ENCODE data around the gene MAPKAPK2. TPM values are rescaled to one million over a fixed set of nuclear protein-coding genes. Genes with fewer than 3 reads are reported as not detected.
A peak's percentile ranks its signal among the peaks of the same experiment; 100 is the strongest.

The MAPKAPK2 gene
- total RNA-seq, 1 donor from 2014 or later = 63.1 TPM

GRCh38 chr1:206705726-206706297 is 21.1 kb downstream of the MAPKAPK2 start:
- Mint-ChIP-seq H3K36me3 (no peaks in the 10 kb centered on the region), H3K27ac (peak overlapping the region; percentile 50), H3K4me3 (peak overlapping the region; percentile 33), H3K4me1 (ENCODE audit: unreplicated experiment) (peaks cover 63% of the 10 kb centered on the region), H3K27me3 (no peaks in the 10 kb centered on the region), H3K9me3 (no peaks in the 10 kb centered on the region)
- DNase-seq (ENCODE audit: extremely low spot score, unreplicated experiment) = no peak
- TF ChIP-seq CTCF (conservative IDR thresholded peaks at IDR 0.05) = no peak

GRCh38 chr1:206706298-206706791 is 21.6 kb downstream of the MAPKAPK2 start:
- H3K36me3 Mint-ChIP-seq = no peaks in the 10 kb centered on the region
- no peaks in the 10 kb centered on the region for H3K9me3 Mint-ChIP-seq
- H3K4me1 Mint-ChIP-seq (ENCODE audit: unreplicated experiment) = peaks cover 62% of the 10 kb centered on the region
- no peak for DNase-seq (ENCODE audit: extremely low spot score, unreplicated experiment)
- no peaks in the 10 kb centered on the region for H3K27me3 Mint-ChIP-seq
- no peak for TF ChIP-seq CTCF (conservative IDR thresholded peaks at IDR 0.05)
- no peak overlapping the region for H3K27ac Mint-ChIP-seq
- no peak overlapping the region for H3K4me3 Mint-ChIP-seq

DNA sequence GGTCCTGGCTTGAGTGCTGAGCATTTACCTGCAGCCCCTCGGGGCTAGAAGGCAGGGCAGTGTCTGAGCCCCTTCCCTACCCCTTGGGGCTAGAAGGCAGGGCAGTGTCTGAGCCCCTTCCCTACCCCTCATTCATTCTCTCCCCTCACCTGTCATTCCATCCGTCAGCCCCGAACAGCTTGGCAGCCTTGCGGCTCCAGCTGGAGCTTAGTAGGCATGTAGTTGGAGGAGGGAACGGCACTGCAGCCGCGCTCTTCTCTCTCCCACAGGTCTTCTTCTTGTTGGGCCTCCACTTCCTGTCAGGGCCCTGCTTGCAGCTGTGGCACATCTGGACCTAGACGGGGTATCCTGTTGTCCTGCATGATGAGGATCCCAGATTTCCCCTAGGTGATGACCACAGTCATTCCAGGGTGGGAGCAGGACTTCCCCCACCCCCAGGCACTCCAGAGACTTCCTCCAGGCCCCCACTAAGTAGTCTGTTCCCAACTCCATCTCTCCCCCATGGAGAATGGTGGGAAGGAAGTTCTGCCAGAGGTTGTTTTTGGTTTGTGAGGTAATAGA is 22.2 kb downstream of the MAPKAPK2 start:
- no peak for DNase-seq (ENCODE audit: extremely low spot score, unreplicated experiment)
- H3K9me3 Mint-ChIP-seq = no peaks in the 10 kb centered on the region
- no peak overlapping the region for H3K4me3 Mint-ChIP-seq
- no peaks in the 10 kb centered on the region for H3K36me3 Mint-ChIP-seq
- H3K27me3 Mint-ChIP-seq = no peaks in the 10 kb centered on the region
- H3K27ac Mint-ChIP-seq = no peak overlapping the region
- TF ChIP-seq CTCF (conservative IDR thresholded peaks at IDR 0.05) = no peak
- peaks cover 62% of the 10 kb centered on the region for H3K4me1 Mint-ChIP-seq (ENCODE audit: unreplicated experiment)

DNA sequence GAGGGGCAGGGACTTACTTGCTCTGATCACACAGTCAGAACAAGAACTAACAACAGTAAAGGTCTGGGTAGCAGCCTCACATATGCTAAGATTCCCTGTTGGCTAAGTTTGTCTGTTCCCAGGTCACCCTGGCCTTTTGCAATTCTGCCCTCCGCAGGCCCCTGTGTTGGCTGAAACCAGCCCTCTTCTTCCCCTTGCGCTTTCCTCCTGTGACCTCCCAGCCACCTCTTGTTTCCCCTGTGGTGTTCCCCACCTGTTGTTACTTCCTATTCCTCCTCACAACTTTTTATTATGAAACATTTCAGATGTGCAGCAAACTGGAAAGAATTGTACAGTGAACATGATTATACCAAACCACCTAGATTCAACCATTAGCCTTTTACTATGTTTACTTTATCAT is 23.4 kb downstream of the MAPKAPK2 start:
- no peak for DNase-seq (ENCODE audit: extremely low spot score, unreplicated experiment)
- no peaks in the 10 kb centered on the region for H3K9me3 Mint-ChIP-seq
- peak overlapping the region; percentile 16 for H3K4me3 Mint-ChIP-seq
- H3K27me3 Mint-ChIP-seq = no peaks in the 10 kb centered on the region
- H3K27ac Mint-ChIP-seq = no peak overlapping the region
- no peak for TF ChIP-seq CTCF (conservative IDR thresholded peaks at IDR 0.05)
- H3K36me3 Mint-ChIP-seq = no peaks in the 10 kb centered on the region
- peaks cover 56% of the 10 kb centered on the region for H3K4me1 Mint-ChIP-seq (ENCODE audit: unreplicated experiment)

DNA sequence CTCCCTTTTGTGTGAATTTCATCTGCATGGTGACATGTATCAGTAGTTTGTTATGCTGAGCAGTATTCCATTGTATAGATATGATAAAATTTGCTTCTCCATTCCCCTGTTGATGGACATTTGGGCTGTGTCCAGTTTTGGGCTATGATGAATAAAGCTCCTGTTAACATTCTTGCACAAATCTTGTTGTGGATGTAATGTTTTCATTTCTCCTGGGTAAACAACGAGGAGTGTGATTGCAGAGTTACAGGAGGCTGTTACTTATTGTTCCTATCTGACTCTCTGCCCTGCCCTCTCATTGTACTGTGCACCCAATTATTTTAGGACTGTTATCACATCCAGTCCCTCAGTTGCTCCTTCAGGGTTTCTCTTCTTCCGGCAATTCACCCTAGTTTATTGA is 24.2 kb downstream of the MAPKAPK2 start:
- H3K9me3 Mint-ChIP-seq = no peaks in the 10 kb centered on the region
- H3K4me1 Mint-ChIP-seq (ENCODE audit: unreplicated experiment) = peaks cover 56% of the 10 kb centered on the region
- H3K36me3 Mint-ChIP-seq = no peaks in the 10 kb centered on the region
- no peak for DNase-seq (ENCODE audit: extremely low spot score, unreplicated experiment)
- peak overlapping the region; percentile 15 for H3K27ac Mint-ChIP-seq
- no peak for TF ChIP-seq CTCF (conservative IDR thresholded peaks at IDR 0.05)
- no peak overlapping the region for H3K4me3 Mint-ChIP-seq
- no peaks in the 10 kb centered on the region for H3K27me3 Mint-ChIP-seq

All from type B pancreatic cell (in vitro differentiated cells).